Head of caudate nucleus (tissue), 42 donors: ENCODE measurements around the gene ADPRHL1.
"Not testable (repeated sequence)": the region's sequence is repeated elsewhere in the genome, so short reads cannot be mapped to it uniquely, and the experiment has no call there.

Source experiments
- DNase-seq, 42 donors: peaks; one replicate each; pipeline versions ENCODE4 v3.0.0 to v3.0.0-alpha.2; 2020 to 2021; ENCODE audit warnings: mixed read lengths in 7 of 42
- intact Hi-C: fragments of 100-400 bp; cut with DNase I; formaldehyde crosslinking; loops from one replicate; pipeline ENCODE4 v1.15.0; 2022

The ADPRHL1 gene

GRCh38 chr13:113442985-113443362 lies 10.3 kb downstream of the ADPRHL1 start:
- intact Hi-C loops = no loop called here
- no peak for DNase-seq

- peak in 1 of 42 donors; percentile 10 for DNase-seq
- intact Hi-C loops = no loop called here
Measured at GRCh38 chr13:113442354-113442984, 10.8 kb downstream of the ADPRHL1 start.

- peak in 2 of 42 donors; percentile 30 to 32 for DNase-seq
- intact Hi-C loops = no loop called here
Measured at GRCh38 chr13:113441661-113442060, 11.6 kb downstream of the ADPRHL1 start.

- DNase-seq = no peak
Measured at GRCh38 chr13:113437408-113438010, 15.8 kb downstream of the ADPRHL1 start.

GRCh38 chr13:113436866-113437265 lies 16.4 kb downstream of the ADPRHL1 start:
- DNase-seq, intact Hi-C loops: not testable (repeated sequence)

More at GRCh38 chr13:113437408-113438010, 15.8 kb downstream of the ADPRHL1 start:
- intact Hi-C loops = no loop called here

GRCh38 chr13:113435907-113436306 lies 17.4 kb downstream of the ADPRHL1 start:
- intact Hi-C loops, DNase-seq: not testable (repeated sequence)

GRCh38 chr13:113433391-113433916 lies 19.8 kb downstream of the ADPRHL1 start:
- DNase-seq = no peak
- intact Hi-C loops = no loop called here

GRCh38 chr13:113432506-113433270 lies 20.6 kb downstream of the ADPRHL1 start:
- intact Hi-C loops = no loop called here

GRCh38 chr13:113431171-113431570 lies 22.1 kb downstream of the ADPRHL1 start:
- DNase-seq = no peak
- intact Hi-C loops = no loop called here

More at GRCh38 chr13:113432506-113433270, 20.6 kb downstream of the ADPRHL1 start:
- DNase-seq = no peak

GRCh38 chr13:113430378-113431110 lies 22.7 kb downstream of the ADPRHL1 start:
- intact Hi-C loops = no loop called here
- no peak for DNase-seq

GRCh38 chr13:113429608-113429985 lies 23.7 kb downstream of the ADPRHL1 start:
- intact Hi-C loops = no loop called here
- no peak for DNase-seq

- intact Hi-C loops = no loop called here
- no peak for DNase-seq
Measured at GRCh38 chr13:113428871-113429607, 24.2 kb downstream of the ADPRHL1 start.

- intact Hi-C loops = no loop called here
- no peak for DNase-seq
Measured at GRCh38 chr13:113428469-113428865, 24.8 kb downstream of the ADPRHL1 start.

- no peak for DNase-seq
Measured at GRCh38 chr13:113427562-113428468, 25.5 kb downstream of the ADPRHL1 start.

GRCh38 chr13:113426591-113426986 lies 26.7 kb downstream of the ADPRHL1 start:
- no peak for DNase-seq
- intact Hi-C loops = no loop called here

More at GRCh38 chr13:113427562-113428468, 25.5 kb downstream of the ADPRHL1 start:
- intact Hi-C loops = no loop called here

- intact Hi-C loops = no loop called here
- DNase-seq = no peak
Measured at GRCh38 chr13:113425941-113426590, 27.2 kb downstream of the ADPRHL1 start.

- intact Hi-C loops = no loop called here
Measured at GRCh38 chr13:113423520-113424163, 29.6 kb downstream of the ADPRHL1 start.

More at GRCh38 chr13:113423520-113424163, 29.6 kb downstream of the ADPRHL1 start:
- no peak for DNase-seq
